GM19452 (cell line): ENCODE results near the gene CD24.
"Not testable (repeated sequence)": the region's sequence is repeated elsewhere in the genome, so short reads cannot be mapped to it uniquely, and the experiment has no call there.

ENCODE experiments used
- ATAC-seq: cut with Tn5 transposase; IDR thresholded peaks from one replicate; pipeline ENCODE4 v1.9.1; 2021; ENCODE audit not compliant: unreplicated experiment

Gene CD24

DNA sequence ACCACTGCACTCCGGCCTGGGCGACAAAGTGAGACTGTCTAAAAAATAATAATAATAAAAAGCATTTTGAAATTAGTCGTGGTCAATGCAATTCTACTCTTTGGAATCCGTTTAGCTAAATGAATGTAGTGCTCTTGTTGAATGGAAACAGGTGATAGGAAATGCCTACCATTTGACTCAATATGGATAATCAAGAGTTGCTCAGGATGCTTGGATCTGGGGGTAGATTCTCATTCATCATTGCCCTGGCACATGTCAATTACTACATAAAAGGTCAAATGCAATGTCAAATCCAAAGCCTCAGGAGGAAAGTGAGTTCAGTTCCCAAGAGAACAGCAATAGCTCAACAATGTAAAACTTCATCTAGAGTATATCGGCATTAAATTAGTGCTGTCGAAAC lies 3.8 kb downstream of the CD24 start:
- not testable (repeated sequence) for ATAC-seq

DNA sequence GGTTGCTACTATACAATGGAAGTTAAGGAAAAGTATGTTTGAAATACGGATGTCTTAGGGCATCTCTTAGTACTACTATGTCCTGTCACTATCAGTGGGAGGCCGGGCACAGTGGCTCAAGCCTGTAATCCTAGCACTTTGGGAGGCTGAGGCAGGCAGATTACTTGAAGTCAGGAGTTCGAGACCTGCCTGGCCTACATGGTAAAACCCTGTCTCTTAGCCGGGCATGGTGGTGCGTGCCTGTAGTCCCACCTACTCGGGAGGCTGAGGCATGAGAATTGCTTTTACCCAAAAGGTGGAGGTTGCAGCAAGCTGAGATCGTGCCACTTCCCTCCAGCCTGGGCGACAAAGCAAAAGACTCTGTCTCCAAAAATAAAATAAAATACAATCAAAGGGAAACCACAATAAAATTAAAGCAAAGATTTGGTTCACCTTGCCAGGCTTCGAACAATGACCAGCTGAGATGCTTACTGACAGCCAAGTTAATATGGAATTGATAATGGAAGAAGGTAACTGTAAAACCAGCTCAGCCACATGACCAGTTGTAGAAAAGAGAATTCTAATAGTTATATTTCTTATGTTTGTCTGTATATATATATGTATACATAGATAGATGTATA lies 6.5 kb downstream of the CD24 start:
- ATAC-seq, result no peak

DNA sequence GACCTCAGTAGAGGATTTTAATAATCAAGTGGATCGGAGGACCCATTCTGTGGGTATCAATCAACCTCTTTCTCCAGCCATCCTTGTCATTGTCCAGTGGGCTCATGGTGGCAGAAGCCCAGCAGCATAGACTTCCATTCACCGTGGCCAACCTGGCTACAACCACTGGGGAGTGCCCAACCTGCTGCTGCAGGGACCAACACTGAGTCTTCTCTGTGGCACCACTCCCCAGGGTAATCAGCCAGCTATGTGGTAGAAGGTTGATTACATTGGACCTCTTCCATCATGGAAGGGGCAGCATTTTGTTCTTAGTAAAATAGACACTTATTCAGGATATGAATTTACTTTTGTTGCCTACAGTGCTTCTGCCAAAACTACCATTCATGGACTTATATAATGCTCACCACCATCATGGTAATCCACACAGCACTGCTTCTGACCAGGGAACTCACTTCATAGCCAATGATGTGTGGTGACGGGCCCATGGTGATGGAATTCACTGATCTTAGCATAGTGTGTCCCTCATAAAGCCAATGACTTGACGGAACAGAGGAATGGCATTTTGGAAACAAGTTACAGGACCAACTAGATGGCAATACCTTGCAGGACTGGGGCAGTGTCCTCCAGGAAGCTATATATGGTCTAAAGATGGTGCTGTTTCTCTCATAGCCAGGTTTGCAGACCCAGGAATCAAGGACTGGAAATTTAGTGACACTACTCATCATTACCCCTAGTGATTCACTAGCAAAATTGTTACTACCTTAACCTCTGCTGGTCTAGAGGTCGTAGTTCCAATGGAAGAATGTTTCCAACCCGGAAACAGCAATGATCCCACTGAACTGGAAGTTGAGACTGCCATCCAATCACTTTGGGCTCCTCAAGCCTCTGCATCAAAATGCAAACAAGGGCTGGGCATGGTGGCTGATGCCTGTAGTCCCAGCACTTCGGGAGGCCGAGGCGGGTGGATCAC lies 7.6 kb downstream of the CD24 start:
- no peak for ATAC-seq

DNA sequence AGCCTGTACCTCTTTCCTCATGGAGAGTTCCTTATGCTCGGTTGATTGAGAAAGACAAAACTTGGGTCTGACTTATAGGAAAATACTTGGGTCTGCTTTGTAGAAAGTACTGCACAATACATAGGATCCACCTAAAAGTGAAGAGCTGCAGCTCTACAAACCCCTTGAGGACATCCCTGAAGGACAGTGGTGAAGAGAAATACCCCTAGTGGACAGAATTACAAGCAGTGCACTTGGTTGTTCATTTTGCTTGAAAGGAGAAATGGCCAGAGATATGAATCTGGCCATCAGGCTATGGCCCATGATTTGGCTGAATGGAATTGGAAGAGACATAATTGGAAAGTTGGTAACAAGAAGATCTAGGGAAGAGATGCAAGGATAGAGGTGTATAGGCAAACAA lies 8.3 kb downstream of the CD24 start:
- no peak for ATAC-seq

DNA sequence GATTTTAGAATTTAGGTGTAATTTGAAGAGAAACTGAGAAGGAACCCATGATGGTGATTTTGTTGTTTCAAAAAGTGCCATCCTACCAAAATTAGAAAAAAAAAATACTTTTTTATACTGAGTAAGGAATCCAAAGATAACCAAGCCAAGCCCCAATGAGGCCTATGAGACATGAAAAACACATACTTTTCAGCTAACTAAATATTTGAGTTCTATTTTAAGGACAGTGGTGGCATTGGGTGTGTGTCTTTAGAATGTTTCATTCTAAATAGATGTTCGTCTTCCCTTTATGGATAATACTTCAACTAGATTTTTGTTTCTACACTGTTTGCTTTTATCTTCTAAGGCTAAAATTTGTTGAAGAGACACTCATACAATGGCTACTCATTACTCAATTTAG lies 9.6 kb downstream of the CD24 start:
- ATAC-seq, result no peak

DNA sequence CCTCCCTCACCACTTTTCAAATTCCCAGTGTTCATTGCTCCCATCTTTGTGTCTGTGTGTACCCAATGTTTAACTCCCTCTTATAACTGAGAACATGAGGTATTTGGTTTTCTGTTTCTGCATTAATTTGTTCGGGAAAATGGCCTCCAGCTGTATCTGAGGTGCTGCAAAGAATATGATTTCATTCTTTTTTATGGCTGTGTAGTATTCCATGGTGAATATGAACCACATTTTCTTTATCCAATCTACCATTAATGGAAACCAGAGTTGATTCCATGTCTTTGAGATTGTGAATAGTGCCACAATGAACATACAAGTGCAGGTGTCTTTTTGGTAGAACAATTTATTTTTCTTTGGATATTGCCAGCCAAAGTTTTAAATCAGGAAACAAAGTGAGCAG lies 10.4 kb downstream of the CD24 start:
- ATAC-seq, result no peak

DNA sequence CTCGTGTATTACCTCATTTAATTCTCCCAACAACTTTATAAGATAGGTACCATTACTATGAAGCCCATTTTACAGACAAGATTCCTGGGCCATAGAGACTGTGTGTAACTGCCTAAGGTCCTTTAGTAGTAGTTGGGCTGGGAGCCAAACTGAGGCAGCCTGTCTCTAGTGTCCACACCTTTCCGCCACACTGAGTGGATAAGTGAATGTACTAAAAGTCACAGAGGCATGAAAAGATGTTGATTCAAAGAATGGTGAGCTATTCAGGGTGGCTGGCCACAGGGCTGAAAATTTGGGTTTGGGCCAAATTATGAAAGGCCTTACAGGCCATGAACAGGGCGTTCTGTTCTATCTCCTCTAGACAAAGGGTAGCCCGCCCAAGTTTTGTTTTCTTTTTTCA lies 11.0 kb downstream of the CD24 start:
- ATAC-seq, result no peak

DNA sequence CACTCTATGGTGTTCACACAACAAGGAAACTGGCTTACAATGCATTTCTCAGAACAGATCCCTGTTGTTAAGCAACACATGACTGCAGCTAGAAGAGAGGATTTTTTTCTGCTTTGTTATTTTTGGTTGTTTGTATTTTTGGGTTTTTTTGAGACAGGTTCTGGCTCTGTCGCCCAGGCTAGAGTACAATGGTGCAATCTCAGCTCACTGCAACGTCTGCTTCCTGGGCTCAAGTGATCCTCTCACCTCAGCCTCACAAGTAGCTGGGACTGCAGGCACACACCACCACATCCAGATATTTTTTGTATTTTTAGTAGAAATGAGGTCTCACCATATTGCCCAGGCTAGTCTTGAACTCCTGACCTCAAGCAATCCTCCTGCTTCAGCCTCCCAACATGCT lies 12.7 kb downstream of the CD24 start:
- ATAC-seq, result no peak

DNA sequence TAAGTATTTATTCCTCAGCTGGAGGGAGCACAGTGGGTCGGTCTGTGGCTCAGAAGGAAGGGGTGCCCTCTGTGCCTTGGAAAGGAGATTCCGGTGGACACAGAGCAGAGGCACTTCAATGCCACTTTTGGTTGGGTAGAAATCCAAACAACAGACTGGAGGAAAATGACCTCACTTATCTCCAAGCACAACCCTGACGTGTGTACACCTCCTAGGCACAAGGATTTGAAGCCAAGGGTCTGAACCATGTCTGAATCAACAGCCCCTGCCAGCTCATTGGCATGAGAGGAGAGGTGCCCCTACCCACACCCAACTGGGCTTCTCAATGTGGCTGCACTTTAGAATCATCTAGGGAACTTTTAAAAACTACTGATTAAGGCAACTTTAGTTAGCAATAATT lies 13.4 kb downstream of the CD24 start:
- no peak for ATAC-seq

DNA sequence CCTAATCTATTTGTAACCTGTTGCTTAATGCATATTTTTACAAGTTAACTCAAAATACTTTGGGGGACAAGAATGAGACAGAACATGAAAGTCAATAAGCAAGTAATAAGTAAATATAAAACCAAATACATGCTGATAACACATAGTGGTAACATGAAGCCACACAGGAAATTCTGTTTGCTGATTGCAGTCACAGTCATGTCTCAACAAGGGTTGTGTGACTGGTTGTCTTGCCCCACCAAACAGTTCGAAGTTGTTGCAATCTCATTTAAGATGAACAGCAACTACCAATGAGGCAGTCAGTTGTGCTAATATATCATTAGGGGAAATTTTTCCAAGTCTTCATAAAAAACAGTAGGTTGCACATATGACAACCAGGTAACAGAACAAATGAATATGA lies 14.5 kb downstream of the CD24 start:
- ATAC-seq, result no peak

DNA sequence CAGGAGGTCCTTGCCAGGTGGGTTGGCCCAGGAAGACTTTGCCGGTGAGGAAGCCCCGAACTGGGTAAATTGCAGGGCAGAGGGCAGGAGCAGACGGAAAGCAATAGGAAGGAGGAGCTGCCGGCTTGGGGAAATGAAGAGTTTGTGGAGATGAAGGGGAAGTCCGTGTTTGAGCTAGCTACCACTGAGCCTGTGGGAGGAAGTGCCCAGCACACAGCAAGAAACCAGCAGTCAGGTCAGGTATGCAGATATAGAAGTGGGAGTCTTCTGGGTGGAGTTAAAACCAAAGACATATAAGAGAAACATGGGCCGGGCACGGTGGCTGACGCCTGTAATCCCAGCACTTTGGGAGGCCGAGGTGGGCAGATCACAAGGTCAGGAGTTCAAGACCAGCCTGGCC lies 34.7 kb downstream of the CD24 start:
- no peak for ATAC-seq

DNA sequence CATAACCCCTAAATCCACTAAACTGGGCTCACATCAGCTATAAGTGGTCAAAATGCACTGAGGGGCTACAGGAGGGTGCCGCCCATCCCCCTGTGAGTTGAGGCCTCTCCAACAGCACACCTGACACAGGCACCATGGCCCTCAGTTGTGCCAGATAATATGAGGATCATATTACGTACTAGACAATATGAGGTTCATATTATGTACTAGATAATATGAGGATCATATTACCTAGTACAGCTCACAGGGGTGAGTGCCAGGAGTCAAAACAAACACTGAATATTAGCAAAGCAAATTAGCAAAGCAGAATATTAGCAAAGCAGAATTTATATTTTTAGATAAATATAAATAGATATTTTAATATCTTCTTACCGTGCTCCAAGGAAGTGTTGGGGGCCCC lies 35.3 kb downstream of the CD24 start:
- no peak for ATAC-seq

DNA sequence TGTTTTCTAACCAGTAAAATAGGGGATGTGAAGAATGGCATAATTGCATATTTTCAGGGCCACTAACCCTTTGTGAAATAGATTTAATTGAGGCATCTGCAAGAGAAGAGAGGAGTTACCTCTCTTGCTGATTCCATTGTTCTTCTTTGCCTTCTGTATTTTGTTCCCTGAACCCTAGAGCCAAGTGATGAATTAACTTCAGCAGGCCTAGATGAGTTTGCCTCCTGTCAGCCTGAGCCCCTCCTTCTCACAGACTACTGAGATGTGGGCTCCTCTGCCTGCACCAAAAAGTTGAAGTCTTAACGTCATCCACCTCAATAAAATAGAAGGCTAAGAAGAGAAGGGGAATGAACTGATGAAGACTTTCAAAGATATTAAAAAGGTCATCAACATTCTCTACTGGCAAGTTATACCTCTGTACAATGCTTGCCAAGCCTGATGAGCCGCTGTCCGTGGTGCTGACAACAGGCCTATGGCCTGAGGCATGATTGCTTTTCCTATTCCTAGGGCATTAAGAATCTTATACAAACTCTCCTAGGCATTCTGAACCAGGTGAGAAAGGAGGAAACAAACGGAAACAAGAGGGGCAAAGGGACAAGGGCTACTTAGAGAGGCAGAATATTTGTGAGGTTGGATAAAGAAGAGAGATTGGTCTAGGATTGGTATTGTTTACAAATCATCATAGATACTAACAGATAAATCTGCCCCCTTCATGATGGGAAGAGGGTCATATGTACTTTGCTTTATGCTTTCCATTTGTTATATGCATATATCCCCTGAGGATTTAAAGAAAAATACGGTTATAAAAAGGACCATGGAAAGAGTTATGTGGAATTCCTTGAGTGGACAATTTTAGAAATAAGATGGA lies 46.8 kb downstream of the CD24 start:
- ATAC-seq, result no peak

DNA sequence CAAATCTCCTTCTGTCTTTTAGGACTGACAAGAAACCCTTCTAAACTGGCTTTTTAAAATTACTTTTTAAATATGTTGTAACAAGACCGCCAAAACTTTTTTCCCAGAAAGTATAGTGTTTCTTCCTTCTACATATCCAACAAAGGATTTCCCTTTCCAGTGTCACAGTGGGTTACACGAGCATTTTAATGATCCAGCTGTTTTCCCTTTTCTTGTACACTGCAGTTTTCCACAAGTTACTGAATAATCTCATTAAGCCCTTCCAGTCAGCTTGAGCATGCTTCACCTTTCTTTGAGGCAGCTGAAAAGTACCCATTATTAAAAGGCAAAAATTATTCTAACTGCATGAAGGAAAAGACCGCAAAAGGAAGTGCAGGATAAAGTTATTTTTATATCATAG lies 48.6 kb downstream of the CD24 start:
- no peak for ATAC-seq

DNA sequence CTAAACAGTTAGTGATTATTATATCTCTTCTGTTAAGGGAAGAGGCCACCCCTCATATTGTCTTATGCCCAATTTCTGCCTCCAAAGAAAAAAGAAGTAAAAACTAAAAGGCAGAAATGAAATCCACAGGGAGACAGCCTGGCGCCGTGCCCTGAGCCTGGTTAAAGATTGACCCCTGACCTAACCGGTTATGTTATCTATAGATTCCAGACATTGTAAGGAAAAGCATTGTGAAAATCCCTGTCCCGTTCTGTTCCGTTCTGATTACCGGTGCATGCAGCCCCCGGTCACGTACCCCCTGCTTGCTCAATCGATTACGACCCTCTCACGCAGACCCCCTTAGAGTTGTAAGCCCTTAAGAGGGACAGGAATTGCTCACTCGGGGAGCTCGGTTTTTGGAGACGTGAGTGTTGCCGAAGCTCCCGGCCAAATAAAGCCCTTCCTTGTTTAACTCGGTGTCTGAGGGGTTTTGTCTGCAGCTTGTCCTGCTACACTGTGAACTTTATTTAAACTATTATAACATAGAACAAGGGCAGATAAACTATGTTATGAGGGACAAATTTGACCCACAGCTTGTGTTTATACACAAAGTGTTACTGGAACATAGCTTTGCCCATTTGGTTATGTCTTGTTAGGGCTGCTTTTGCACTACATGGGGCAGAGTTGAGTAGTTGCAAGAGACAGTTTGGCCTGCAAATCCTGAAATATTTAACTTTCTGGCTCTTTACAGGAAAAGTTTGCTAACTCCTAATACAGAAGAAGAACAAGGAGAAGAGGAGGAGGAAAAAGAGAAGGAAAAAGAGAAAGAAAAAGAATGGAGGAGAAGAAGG lies 49.6 kb downstream of the CD24 start:
- no peak for ATAC-seq

DNA sequence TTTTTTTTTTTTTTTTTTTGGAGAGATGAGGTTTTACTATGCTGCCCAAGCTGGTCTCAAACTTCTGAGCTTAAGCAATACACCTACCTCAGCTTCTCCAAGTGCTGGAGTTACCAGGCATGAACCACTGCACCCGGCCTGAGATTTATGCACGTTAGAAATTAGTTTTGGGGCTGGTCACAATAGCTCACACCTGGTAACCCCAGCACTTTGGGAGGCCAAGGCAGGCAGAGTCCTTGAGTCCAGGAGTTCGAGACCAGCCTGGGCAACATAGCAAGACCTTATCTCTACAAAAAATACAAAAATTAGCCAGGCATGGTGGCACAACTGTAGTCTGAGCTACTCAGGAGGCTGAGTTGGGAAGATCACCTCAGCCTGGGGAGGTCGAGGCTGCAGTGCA lies 51.9 kb downstream of the CD24 start:
- ATAC-seq, result no peak
